ENCODE results near the gene WNT10A.

GRCh38 chr2:218859556-218859987 is 21.1 kb upstream of the WNT10A start, which contains the start of gene WNT6:
- TF ChIP-seq PHF8 (IDR thresholded peaks at IDR 0.05; ENCODE audit: borderline replicate concordance, low read length) = no peak
- no peak for TF ChIP-seq ASH1L (IDR thresholded peaks at IDR 0.05; ENCODE audit: borderline replicate concordance, low read depth, partially characterized antibody)
- no peak for TF ChIP-seq MEF2D (tag; conservative IDR thresholded peaks at IDR 0.05; ENCODE audit: low read depth)

Measured in K562 (cell line).